ENCODE measurements around the gene MAFB. TPM values are rescaled to one million over a fixed set of nuclear protein-coding genes. Genes with fewer than 3 reads are reported as not detected.

Gene MAFB
- total RNA-seq, 4 donors from 2014 or later: 36.2 to 61.7 (median 39.6) TPM

DNA sequence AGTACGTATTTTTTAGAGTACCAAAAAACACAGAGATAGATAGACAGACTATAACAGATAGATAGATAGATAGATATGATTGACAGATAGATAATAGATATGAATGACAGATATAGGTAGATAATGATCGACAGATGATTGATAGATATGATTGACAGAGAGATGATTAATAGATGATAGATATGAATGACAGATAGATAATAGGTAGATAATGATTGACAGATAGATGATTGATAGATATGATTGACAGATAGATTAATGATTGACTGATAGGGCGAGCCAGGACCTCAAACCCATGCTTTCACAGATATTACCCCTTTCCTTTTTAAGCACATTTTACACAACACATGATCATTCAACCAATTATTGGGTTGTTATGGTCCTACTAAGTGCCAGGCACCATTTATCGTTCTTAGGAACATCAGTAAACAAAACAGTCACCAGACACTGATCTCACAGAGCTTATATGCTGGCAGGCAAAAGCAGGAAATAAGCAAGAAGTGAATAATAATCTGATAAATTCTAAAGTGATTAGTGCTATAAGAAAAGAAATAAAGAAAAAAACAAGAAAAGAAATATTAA, 11.6 kb downstream of the MAFB start:
- H3K9me3 ChIP-seq: no peaks in the 10 kb centered on the region
- peaks cover 0 to 7% (median 0%) of the 10 kb centered on the region in 4 donors for H3K27me3 ChIP-seq
- H3K4me1 ChIP-seq: peaks cover 6 to 26% (median 7%) of the 10 kb centered on the region in 3 donors
- H3K4me3 ChIP-seq: no peak overlapping the region
- H3K27ac ChIP-seq: no peak overlapping the region
- WGBS, 2 donors: 77 to 86% methylated on average over 4 of the region's 4 CpGs
- no peaks in the 10 kb centered on the region for H3K36me3 ChIP-seq
- intact Hi-C loops (cut with DNase I): no loop called here
- no peak for DNase-seq
- TF ChIP-seq POLR2A (IDR thresholded peaks at IDR 0.05): no peak
- TF ChIP-seq, protein P1, sequence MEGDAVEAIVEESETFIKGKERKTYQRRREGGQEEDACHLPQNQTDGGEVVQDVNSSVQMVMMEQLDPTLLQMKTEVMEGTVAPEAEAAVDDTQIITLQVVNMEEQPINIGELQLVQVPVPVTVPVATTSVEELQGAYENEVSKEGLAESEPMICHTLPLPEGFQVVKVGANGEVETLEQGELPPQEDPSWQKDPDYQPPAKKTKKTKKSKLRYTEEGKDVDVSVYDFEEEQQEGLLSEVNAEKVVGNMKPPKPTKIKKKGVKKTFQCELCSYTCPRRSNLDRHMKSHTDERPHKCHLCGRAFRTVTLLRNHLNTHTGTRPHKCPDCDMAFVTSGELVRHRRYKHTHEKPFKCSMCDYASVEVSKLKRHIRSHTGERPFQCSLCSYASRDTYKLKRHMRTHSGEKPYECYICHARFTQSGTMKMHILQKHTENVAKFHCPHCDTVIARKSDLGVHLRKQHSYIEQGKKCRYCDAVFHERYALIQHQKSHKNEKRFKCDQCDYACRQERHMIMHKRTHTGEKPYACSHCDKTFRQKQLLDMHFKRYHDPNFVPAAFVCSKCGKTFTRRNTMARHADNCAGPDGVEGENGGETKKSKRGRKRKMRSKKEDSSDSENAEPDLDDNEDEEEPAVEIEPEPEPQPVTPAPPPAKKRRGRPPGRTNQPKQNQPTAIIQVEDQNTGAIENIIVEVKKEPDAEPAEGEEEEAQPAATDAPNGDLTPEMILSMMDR (IDR thresholded peaks at IDR 0.05): no peak

DNA sequence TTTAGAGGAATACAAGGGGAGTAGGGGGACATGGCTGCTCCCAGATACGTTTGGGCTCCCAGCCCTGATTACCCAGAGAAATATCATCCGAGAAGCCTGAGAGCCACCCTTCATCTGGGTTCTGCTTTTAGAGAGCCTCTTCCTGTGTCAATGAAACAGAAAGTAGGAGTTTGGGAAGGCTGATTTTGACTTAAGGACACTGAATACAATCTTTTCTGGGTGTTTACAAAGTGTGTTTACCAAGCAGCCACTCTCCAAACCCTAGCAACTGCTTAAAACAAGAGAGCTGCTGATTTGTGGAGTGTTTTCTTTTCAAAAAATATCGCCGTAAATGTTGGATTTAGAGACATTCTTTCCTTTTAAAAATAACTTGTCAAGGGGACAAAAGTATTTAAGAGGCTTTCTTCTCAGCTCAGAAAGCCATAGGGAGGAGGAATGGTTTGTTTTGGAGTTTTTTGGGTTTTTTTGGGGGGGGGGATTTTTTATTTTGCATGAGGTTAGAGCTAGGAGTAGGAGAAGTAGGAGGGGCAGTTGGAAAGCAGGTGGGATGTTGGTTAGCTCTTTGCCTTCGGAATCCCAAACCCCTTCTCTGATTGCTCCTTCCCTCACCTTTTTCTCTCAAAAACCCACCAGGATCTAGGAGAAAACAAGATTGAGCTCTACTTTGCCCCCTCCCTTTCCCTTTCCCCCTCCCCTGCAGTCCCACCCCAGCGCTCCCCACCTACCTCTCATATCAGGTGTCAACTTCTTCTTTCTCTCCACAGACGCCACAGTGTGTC, 12.4 kb downstream of the MAFB start:
- 61 to 67% methylated on average over 6 to 7 of the region's 7 CpGs for WGBS, 2 donors
- intact Hi-C loops (cut with DNase I): no loop called here
- Histone ChIP-seq H3K36me3 (no peaks in the 10 kb centered on the region), H3K4me1 (peaks cover 3 to 19% (median 4%) of the 10 kb centered on the region in 3 donors), H3K9me3 (no peaks in the 10 kb centered on the region), H3K4me3 (no peak overlapping the region), H3K27me3 (peaks cover 0 to under 1% (median 0%) of the 10 kb centered on the region in 4 donors), H3K27ac (peak overlapping the region in 1 of 4 donors; percentile 23)
- no peak for DNase-seq
- TF ChIP-seq POLR2A (IDR thresholded peaks at IDR 0.05): no peak
- TF ChIP-seq, protein P1 (IDR thresholded peaks at IDR 0.05): no peak

DNA sequence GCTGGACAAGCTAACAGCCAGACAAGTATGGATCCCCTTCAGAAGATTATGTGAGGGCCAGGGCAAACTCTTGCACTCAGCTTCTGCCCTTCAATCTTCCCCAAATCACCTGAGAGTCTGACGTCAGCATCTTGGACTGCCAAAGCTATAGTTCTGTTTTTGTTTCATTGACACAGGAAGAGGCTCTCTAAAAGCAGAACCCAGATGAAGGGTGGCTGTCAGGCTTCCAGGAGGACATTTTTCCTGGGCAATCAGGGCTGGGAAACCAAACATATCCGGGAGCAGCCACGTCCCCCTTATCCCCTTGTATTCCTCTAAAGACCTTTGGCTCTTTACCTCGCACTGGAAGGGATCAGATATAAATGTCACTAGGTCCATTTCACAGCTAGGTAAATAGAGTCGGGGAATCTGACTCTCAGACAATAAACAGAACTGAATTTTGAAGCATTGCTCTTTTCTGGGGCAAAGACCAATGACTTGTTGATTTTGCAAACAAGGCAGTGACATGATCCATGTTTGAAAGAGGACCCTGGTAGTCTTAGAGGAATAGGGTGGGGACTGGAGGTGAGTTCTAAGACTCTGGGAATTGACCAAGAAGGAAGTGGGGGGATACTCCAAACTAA, 13.3 kb downstream of the MAFB start:
- TF ChIP-seq POLR2A (IDR thresholded peaks at IDR 0.05): no peak
- TF ChIP-seq, protein P1 (IDR thresholded peaks at IDR 0.05): no peak
- no peak for DNase-seq
- no peak overlapping the region for H3K27ac ChIP-seq

DNA sequence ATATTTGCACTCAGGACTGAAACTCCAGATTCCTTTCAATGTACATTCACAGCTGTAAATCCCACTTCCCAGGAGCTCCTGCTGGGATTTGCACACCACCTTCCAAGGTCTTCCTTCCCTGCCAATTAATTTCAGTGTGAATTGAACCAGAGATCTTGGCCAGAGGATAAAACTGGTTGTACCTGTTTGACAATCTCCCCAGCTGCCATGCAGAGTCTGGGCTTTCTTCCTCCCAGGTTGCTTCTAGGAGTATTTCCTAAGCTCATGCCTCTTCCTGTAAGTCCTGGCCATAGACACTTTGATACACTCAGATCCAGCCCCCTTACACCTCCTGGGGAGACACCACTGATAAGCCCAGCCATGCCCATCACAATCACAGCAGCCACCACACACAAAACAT, 15.6 kb downstream of the MAFB start:
- H3K4me1 ChIP-seq: peaks cover 3 to 17% (median 4%) of the 10 kb centered on the region in 3 donors
- TF ChIP-seq, protein P1 (IDR thresholded peaks at IDR 0.05): no peak
- TF ChIP-seq POLR2A (IDR thresholded peaks at IDR 0.05): no peak
- intact Hi-C loops (cut with DNase I): no loop called here
- DNase-seq: no peak
- H3K27me3 ChIP-seq: no peaks in the 10 kb centered on the region
- no peak overlapping the region for H3K27ac ChIP-seq
- no peaks in the 10 kb centered on the region for H3K36me3 ChIP-seq
- no peak overlapping the region for H3K4me3 ChIP-seq
- H3K9me3 ChIP-seq: no peaks in the 10 kb centered on the region

More for the DNA sequence above, 13.3 kb downstream of the MAFB start:
- Histone ChIP-seq H3K4me3 (no peak overlapping the region), H3K36me3 (no peaks in the 10 kb centered on the region), H3K9me3 (no peaks in the 10 kb centered on the region), H3K4me1 (peaks cover 3 to 17% (median 4%) of the 10 kb centered on the region in 3 donors), H3K27me3 (no peaks in the 10 kb centered on the region)
- intact Hi-C loops (cut with DNase I): no loop called here
- 58 to 72% methylated on average over 4 to 5 of the region's 5 CpGs for whole genome bisulfite sequencing, 2 donors

DNA sequence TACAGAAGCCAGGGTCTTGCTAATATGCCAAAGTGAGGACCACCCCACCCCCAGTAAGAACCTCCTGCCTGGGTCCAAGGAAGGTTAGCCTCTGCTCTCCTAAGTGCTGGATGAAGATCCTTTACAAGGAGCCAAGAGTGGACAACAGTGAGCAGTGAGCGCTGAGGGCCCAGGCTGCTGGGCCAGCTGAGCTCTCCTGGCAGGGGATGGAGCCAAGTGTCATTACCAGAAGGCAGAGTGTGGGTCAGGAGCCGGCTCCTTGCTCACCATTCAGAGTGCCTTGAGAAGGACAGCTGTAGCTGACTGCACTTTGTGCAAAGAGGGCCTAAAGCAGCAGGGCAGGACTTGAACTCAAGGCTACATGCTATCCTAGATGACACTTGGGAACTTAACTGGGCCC, 16.9 kb downstream of the MAFB start:
- H3K9me3 ChIP-seq: no peaks in the 10 kb centered on the region
- H3K4me3 ChIP-seq: no peak overlapping the region
- intact Hi-C loops (cut with DNase I): no loop called here
- DNase-seq: no peak
- no peak overlapping the region for H3K27ac ChIP-seq
- no peak for TF ChIP-seq POLR2A (IDR thresholded peaks at IDR 0.05)
- TF ChIP-seq, protein P1 (IDR thresholded peaks at IDR 0.05): no peak
- peaks cover 3 to 17% (median 4%) of the 10 kb centered on the region in 3 donors for H3K4me1 ChIP-seq
- WGBS, 2 donors: 100% methylated on average over 1 of the region's 2 CpGs; no CpG with 5 or more reads in 1 of the 2 donors
- no peaks in the 10 kb centered on the region for H3K36me3 ChIP-seq
- no peaks in the 10 kb centered on the region for H3K27me3 ChIP-seq
